K562 (cell line): Measurements from ENCODE around the gene ZNF467. TPM values are rescaled to one million over a fixed set of nuclear protein-coding genes. Genes with fewer than 3 reads are reported as not detected.
A peak's percentile ranks its signal among the peaks of the same experiment; 100 is the strongest.

Experiments
- ATAC-seq: fragments of 200-7000 bp; cut with Tn5 transposase; 3 replicates; pipeline ENCODE4 v1.9.1; 2020; ENCODE audit warnings: moderate library complexity
- BruUV-seq: library from RNA; stranded (reverse); fragments of 400-500 nt; replicated peaks from 2 replicates; lab custom pipeline; 2021; lab: Mats Ljungman, UMichigan
- CTCF ChIA-PET: fragments of 300-600 bp; formaldehyde crosslinking; extraction: SDS; loops from one replicate; lab custom pipeline; 2021; ENCODE audit warnings: low intra/inter-chr PET ratio; lab: Yijun Ruan, JAX
- POLR2A ChIA-PET: fragments of 300-600, 350-650 bp; sonication (Branson Sonifier 250); formaldehyde crosslinking; extraction: SDS; loops from one replicate; lab custom pipeline; 2021; ENCODE audit warnings: antibody characterized with exemption, inconsistent platforms; lab: Yijun Ruan, JAX
- DNase-seq, 4 experiments: peaks; one replicate each; pipeline versions ENCODE4 v3.0.0 to v3.0.0-alpha.2; 2011 to 2018; ENCODE audit warnings: low spot score in 3 of 4, mixed read lengths in 3 of 4; ENCODE audit errors: extremely low read depth in 1 of 4
- FAIRE-seq: peaks from 2 replicates; lab custom pipeline; 2011; peaks lifted over from hg19 to GRCh38; lab: Jason Lieb, UNC
- H2AFZ ChIP-seq: 2 replicates; pipeline ENCODE4 v1.6.0; 2011; ENCODE audit warnings: low read depth, low read length, control low read depth, inconsistent platforms
- H3K27ac ChIP-seq: fragments of 200-600 bp; 3 replicates; pipeline ENCODE4 v1.8.0; 2011; ENCODE audit warnings: low read depth, mild to moderate bottlenecking, control low read depth, inconsistent platforms, low read length, moderate library complexity, mixed read lengths; ENCODE audit errors: extremely low read depth
- H3K27me3 ChIP-seq, 2 experiments: fragments of 300-600 bp in 1 of 2; 2 replicates in 1 of 2; 3 replicates in 1 of 2; pipeline versions ENCODE4 v1.6.0 to v1.8.0; 2011; ENCODE audit warnings: inconsistent platforms in 2 of 2, low read length in 2 of 2, mild to moderate bottlenecking in 1 of 2, mixed read lengths in 1 of 2, moderate library complexity in 1 of 2; ENCODE audit not compliant: control insufficient read depth in 2 of 2, insufficient read depth in 2 of 2
- H3K36me3 ChIP-seq: fragments of 300-600 bp; 3 replicates; pipeline ENCODE4 v1.8.0; 2011; ENCODE audit warnings: mild to moderate bottlenecking, low read length, inconsistent platforms; ENCODE audit not compliant: control insufficient read depth, insufficient read depth
- H3K4me1 ChIP-seq, 2 experiments: fragments of 200-600 bp in 1 of 2; replicated peaks in 1 of 2; 2 replicates in 1 of 2; 3 replicates in 1 of 2; pipeline versions ENCODE4 v1.5.1 to v1.8.0; 2011; ENCODE audit warnings: inconsistent platforms in 2 of 2, low read length in 2 of 2, mild to moderate bottlenecking in 1 of 2, mixed read lengths in 1 of 2, moderate library complexity in 1 of 2; ENCODE audit not compliant: control insufficient read depth in 2 of 2, insufficient read depth in 2 of 2
- H3K4me2 ChIP-seq: 2 replicates; pipeline ENCODE4 v1.6.1; 2011; ENCODE audit warnings: low read length, control low read depth, inconsistent platforms, mixed read lengths; ENCODE audit not compliant: insufficient read depth
- H3K4me3 ChIP-seq: fragments of 200-600 bp; sonication (generic), shearing (Covaris generic); 2 replicates; pipeline ENCODE4 v1.5.1; 2016; ENCODE audit warnings: control low read depth, inconsistent platforms
- H3K79me2 ChIP-seq: fragments of 200-600 bp; 3 replicates; pipeline ENCODE4 v1.8.0; 2011; ENCODE audit warnings: low read length, inconsistent platforms; ENCODE audit not compliant: control insufficient read depth, insufficient read depth
- H3K9ac ChIP-seq, 2 experiments: 2 replicates each; pipeline versions ENCODE4 v1.6.0 to v1.6.1; 2011; ENCODE audit warnings: low read depth in 2 of 2, low read length in 2 of 2, control low read depth in 1 of 2, inconsistent platforms in 1 of 2, mild to moderate bottlenecking in 1 of 2, mixed read lengths in 1 of 2; ENCODE audit not compliant: insufficient read depth in 1 of 2
- H3K9me1 ChIP-seq: one replicate; pipeline ENCODE4 v1.6.0; 2011; ENCODE audit warnings: inconsistent platforms, mild to moderate bottlenecking, low read length, moderate library complexity; ENCODE audit not compliant: control insufficient read depth, insufficient read depth
- H3K9me3 ChIP-seq: replicated peaks from 2 replicates; pipeline ENCODE4 v1.5.1; 2011; ENCODE audit warnings: low read depth, low read length, inconsistent platforms; ENCODE audit not compliant: control insufficient read depth, insufficient read depth
- H4K20me1 ChIP-seq: replicated peaks from 2 replicates; pipeline ENCODE4 v1.6.1; 2011; ENCODE audit warnings: low read length, inconsistent platforms, mixed read lengths; ENCODE audit not compliant: control insufficient read depth, insufficient read depth
- E2F6 ChIP-seq, 2 experiments: IDR thresholded peaks; 2 replicates each; pipeline ENCODE4 v1.6.1; 2011; ENCODE audit warnings: borderline replicate concordance in 1 of 2, control low read depth in 1 of 2, low read depth in 1 of 2, low read length in 1 of 2, mild to moderate bottlenecking in 1 of 2, mixed read lengths in 1 of 2, moderate library complexity in 1 of 2; ENCODE audit not compliant: insufficient read depth in 1 of 2, insufficient read length in 1 of 2, poor library complexity in 1 of 2, severe bottlenecking in 1 of 2; ENCODE audit errors: extremely low read depth in 1 of 2
- ELF2 ChIP-seq: fragments of 250-450 bp; sonication (Bioruptor Pico); IDR thresholded peaks from 2 replicates; pipeline ENCODE4 v1.5.0; 2021; ENCODE audit warnings: mild to moderate bottlenecking
- JUNB ChIP-seq: fragments of 450-650 bp; formaldehyde crosslinking; conservative IDR thresholded peaks from 2 replicates; pipeline ENCODE4 v1.4.0; 2020; ENCODE audit warnings: mild to moderate bottlenecking
- MAX ChIP-seq: sonication (generic); formaldehyde crosslinking; IDR thresholded peaks from 2 replicates; pipeline ENCODE4 v1.9.0; 2022; ENCODE audit warnings: mild to moderate bottlenecking, missing genetic modification reagents
- MCM5 ChIP-seq: fragments of 450-650 bp; IDR thresholded peaks from 2 replicates; pipeline ENCODE4 v1.6.1; 2016; ENCODE audit warnings: low read depth
- MYBL2 ChIP-seq, 2 experiments: fragments of 450-650 bp in 1 of 2; sonication (generic) in 1 of 2; formaldehyde crosslinking in 1 of 2; IDR thresholded peaks; 2 replicates each; pipeline versions ENCODE4 v1.6.1 to v1.8.1; 2017 to 2022; ENCODE audit warnings: borderline replicate concordance in 1 of 2, inconsistent platforms in 1 of 2, low read depth in 1 of 2, mild to moderate bottlenecking in 1 of 2, missing genetic modification reagents in 1 of 2, moderate library complexity in 1 of 2
- MYNN ChIP-seq, 2 experiments: sonication (generic); formaldehyde crosslinking in 1 of 2; IDR thresholded peaks; 2 replicates each; pipeline versions ENCODE4 v1.5.0 to v1.6.1; 2016 to 2020; ENCODE audit warnings: antibody characterized with exemption in 1 of 2, missing genetic modification reagents in 1 of 2
- NR4A1 ChIP-seq, 2 experiments: fragments of 250-450 bp in 1 of 2; fragments of 450-650 bp in 1 of 2; sonication (Bioruptor Pico) in 1 of 2; IDR thresholded peaks; 2 replicates each; pipeline versions ENCODE4 v1.4.0 to v1.6.1; 2016 to 2020; ENCODE audit warnings: mild to moderate bottlenecking in 2 of 2, missing compliant biosample characterization in 1 of 2, missing genetic modification characterization in 1 of 2, moderate library complexity in 1 of 2
- PCBP1 ChIP-seq: fragments of 200-400 bp; formaldehyde crosslinking; IDR thresholded peaks from 2 replicates; pipeline ENCODE4 v1.6.1; 2018; ENCODE audit warnings: mild to moderate bottlenecking, low read depth, low read length; ENCODE audit not compliant: poor library complexity, severe bottlenecking
- SMARCC2 ChIP-seq: fragments of 450-650 bp; IDR thresholded peaks from 2 replicates; pipeline ENCODE4 v1.6.1; 2017; ENCODE audit warnings: antibody characterized with exemption, moderate library complexity, mild to moderate bottlenecking, low read depth
- SNAPC5 ChIP-seq: fragments of 250-450 bp; sonication (Bioruptor Pico); IDR thresholded peaks from 2 replicates; pipeline ENCODE4 v1.8.0; 2021; ENCODE audit warnings: moderate library complexity, mild to moderate bottlenecking, inconsistent platforms
- SP2 ChIP-seq: IDR thresholded peaks from 2 replicates; pipeline ENCODE4 v1.6.1; 2011; ENCODE audit warnings: mild to moderate bottlenecking, low read depth, low read length, moderate library complexity; ENCODE audit not compliant: poor library complexity, severe bottlenecking; ENCODE audit errors: extremely low read depth
- UBTF ChIP-seq, 2 experiments: IDR thresholded peaks; 2 replicates each; pipeline ENCODE4 v1.6.1; 2012; ENCODE audit warnings: improper control_type of control experiment in 2 of 2, low read depth in 2 of 2, low read length in 2 of 2, borderline replicate concordance in 1 of 2
- WGBS: fragments of 100-300 bp; shearing (Covaris generic); methylation state at CpG from one replicate; pipeline ENCODE4 v1.1.6; 2016; ENCODE audit warnings: low coverage, mixed read lengths; ENCODE audit not compliant: insufficient coverage; ENCODE audit errors: missing lambda C conversion rate; 5-methylcytosine and 5-hydroxymethylcytosine counted together
- in situ Hi-C: fragments of 300-500 bp; cut with MboI; formaldehyde crosslinking; loops from 4 replicates; pipeline ENCODE4 v1.15.0; 2018; ENCODE audit warnings: inconsistent platforms, mixed read lengths
- intact Hi-C: fragments of 100-400 bp; cut with micrococcal nuclease; formaldehyde crosslinking; loops from 2 replicates; pipeline ENCODE4 v1.14.2; 2022
- polyA plus RNA-seq, 8 experiments: library from polyadenylated mRNA; depleted of rRNA in 4 of 8; stranded (reverse) in 5 of 8; unstranded in 3 of 8; fragments of >200 nt; fragmentation: Nextera tagmentation in 2 of 8; fragmentation: Illumina TruSeq in 1 of 8; extraction: Ambion mirVana in 2 of 8; extraction: Trizol in 1 of 8; gene quantifications; 2 replicates each; pipeline versions ENCODE4 v1.2.1 to v1.2.3, GENCODE V29; 2011 to 2014; ENCODE audit warnings: inconsistent platforms in 1 of 8, missing spikeins in 1 of 8
- total RNA-seq, 7 experiments: library from RNA; depleted of rRNA in 6 of 7; stranded (reverse); fragments of >200 nt in 6 of 7; fragmentation: Illumina TruSeq in 2 of 7; extraction: Trizol in 2 of 7; gene quantifications; 2 replicates each; pipeline versions ENCODE4 v1.2.1 to v1.2.3, GENCODE V29; 2011 to 2021; ENCODE audit warnings: low replicate concordance in 1 of 7

The ZNF467 gene
- total and polyA plus RNA-seq, 9 of the 15 experiments (the other 6 are each of a cell fraction or from before 2014, with no cell fraction given), result 0.32 to 14.2 (median 1.7) TPM

- Histone ChIP-seq H3K9me3 (no peaks in the 10 kb centered on the region), H3K4me3 (no peak overlapping the region), H3K4me1 (peaks cover 9 to 77% of the 10 kb centered on the region in 2 experiments), H3K36me3 (no peaks in the 10 kb centered on the region), H3K9me1 (no peaks in the 10 kb centered on the region), H3K4me2 (no peak overlapping the region), H3K27ac (no peak overlapping the region), H3K79me2 (no peaks in the 10 kb centered on the region), H2AFZ (no peak overlapping the region), H4K20me1 (peaks cover 40% of the 10 kb centered on the region), H3K9ac (peak overlapping the region in 1 of 2 experiments; percentile 54; a peak in 1 of 4 replicates), H3K27me3 (peaks cover 29 to 93% of the 10 kb centered on the region in 2 experiments; a peak in 4 of 5 replicates)
- ATAC-seq (peak; percentile 10), DNase-seq (no peak), FAIRE-seq (no peak)
- in situ Hi-C loops, result no loop called here
- WGBS, result 13% methylated on average over 30 of the region's 30 CpGs
- no TSS peak for BruUV-seq
- ChIA-PET CTCF (no interaction called here), POLR2A (interaction anchor here (0.9 kb wide), 1 partner anchor 13 kb away, joined by 3 read pairs; no protein-coding TSS in a partner anchor)
- intact Hi-C loops, result no loop called here
- TF ChIP-seq MAX (peak; percentile 50; the same call in 1 of the 2 replicates), JUNB (CRISPR knock-in tag) (no peak), ELF2 (CRISPR knock-in tag) (no peak), SP2 (no peak), PCBP1 (no peak), UBTF (IDR thresholded peaks at IDR 0.05; ENCODE audit: borderline replicate concordance in 1 of 2, low read depth in 2 of 2, low read length in 2 of 2) (0 out of 4 replicates have a peak, but pooled peaks of 1 of the 2 experiments have one; percentile 16), MYBL2 (IDR thresholded peaks at IDR 0.05; ENCODE audit: low read depth) (no peak), MYBL2 (CRISPR knock-in tag; IDR thresholded peaks at IDR 0.05; ENCODE audit: borderline replicate concordance) (no peak), E2F6 (IDR thresholded peaks at IDR 0.05; ENCODE audit: borderline replicate concordance in 1 of 2, extremely low read depth in 1 of 2, insufficient read depth in 1 of 2, insufficient read length in 1 of 2, low read depth in 1 of 2, low read length in 1 of 2, poor library complexity in 1 of 2, severe bottlenecking in 1 of 2) (peak; percentile 45 to 73), MCM5 (no peak), SMARCC2 (no peak), MYNN (IDR thresholded peaks at IDR 0.05) (no peak), MYNN (CRISPR knock-in tag; IDR thresholded peaks at IDR 0.05) (no peak), NR4A1 (CRISPR knock-in tag; IDR thresholded peaks at IDR 0.05) (no peak), NR4A1 (tag; IDR thresholded peaks at IDR 0.05) (no peak), SNAPC5 (no peak)
Measured at GRCh38 chr7:149821191-149822148, 48.1 kb upstream of the ZNF467 start.
